Endothelial cell of umbilical vein (primary cell): ENCODE measurements around the gene ZNF792. TPM values are rescaled to one million over a fixed set of nuclear protein-coding genes. Genes with fewer than 3 reads are reported as not detected.

ENCODE experiments used
- BruUV-seq: library from RNA; stranded (reverse); fragments of 400-500 nt; replicated peaks from 2 replicates; lab custom pipeline; 2021; lab: Mats Ljungman, UMichigan
- CTCF ChIA-PET: fragments of 300-600, 350-600 bp; sonication (Branson Sonifier 250); formaldehyde crosslinking; loops from one replicate; lab custom pipeline; 2021; ENCODE audit warnings: antibody characterized with exemption, inconsistent platforms; lab: Charles Lee
- POLR2A ChIA-PET: fragments of 300-600, 350-600 bp; sonication (Branson Sonifier 250); formaldehyde crosslinking; loops from one replicate; lab custom pipeline; 2021; ENCODE audit warnings: antibody characterized with exemption, inconsistent platforms; lab: Charles Lee
- DNase-seq: peaks from one replicate; pipeline ENCODE4 v3.0.0-alpha.2; 2011; ENCODE audit warnings: low read depth, low spot score
- FAIRE-seq: peaks from 2 replicates; lab custom pipeline; 2011; peaks lifted over from hg19 to GRCh38; lab: Jason Lieb, UNC
- H2AFZ ChIP-seq: 2 replicates; pipeline ENCODE4 v1.6.0; 2012; ENCODE audit warnings: low read depth, low read length, control low read depth, inconsistent platforms
- H3K27ac ChIP-seq: 2 replicates; pipeline ENCODE4 v1.5.1; 2011; ENCODE audit warnings: low read depth, mild to moderate bottlenecking, control low read depth, low read length, moderate library complexity; ENCODE audit not compliant: insufficient read depth
- H3K27me3 ChIP-seq, 2 experiments: 2 replicates each; pipeline versions ENCODE4 v1.6.0 to v1.6.1; 2011; ENCODE audit warnings: low read length in 2 of 2, mixed read lengths in 1 of 2; ENCODE audit not compliant: control insufficient read depth in 2 of 2, insufficient read depth in 2 of 2
- H3K36me3 ChIP-seq, 2 experiments: 2 replicates in 1 of 2; 3 replicates in 1 of 2; pipeline ENCODE4 v1.5.1; 2011; ENCODE audit warnings: low read length in 2 of 2, mild to moderate bottlenecking in 1 of 2, moderate library complexity in 1 of 2; ENCODE audit not compliant: control insufficient read depth in 2 of 2, insufficient read depth in 2 of 2; ENCODE audit errors: extremely low read depth in 1 of 2
- H3K4me1 ChIP-seq: 3 replicates; pipeline ENCODE4 v1.5.1; 2011; ENCODE audit warnings: mild to moderate bottlenecking, low read length; ENCODE audit not compliant: control insufficient read depth, insufficient read depth; ENCODE audit errors: extremely low read depth
- H3K4me2 ChIP-seq: 2 replicates; pipeline ENCODE4 v1.6.1; 2011; ENCODE audit warnings: low read length, control low read depth, mixed read lengths; ENCODE audit not compliant: insufficient read depth
- H3K4me3 ChIP-seq, 3 experiments: fragments of 200-600 bp in 1 of 3; sonication (generic), shearing (Covaris generic) in 1 of 3; replicated peaks in 1 of 3; 2 replicates each; pipeline ENCODE4 v1.5.1; 2011 to 2016; ENCODE audit warnings: control low read depth in 3 of 3, low read length in 3 of 3, mild to moderate bottlenecking in 2 of 3, inconsistent platforms in 1 of 3, low read depth in 1 of 3, moderate library complexity in 1 of 3; ENCODE audit not compliant: insufficient read depth in 1 of 3
- H3K79me2 ChIP-seq: 2 replicates; pipeline ENCODE4 v1.6.0; 2012; ENCODE audit warnings: low read length, inconsistent platforms; ENCODE audit not compliant: control insufficient read depth, insufficient read depth
- H3K9ac ChIP-seq: replicated peaks from 2 replicates; pipeline ENCODE3; 2011; ENCODE audit warnings: low read length, control low read depth; ENCODE audit not compliant: insufficient read depth; ENCODE audit errors: extremely low read depth
- H3K9me1 ChIP-seq: replicated peaks from 3 replicates; pipeline ENCODE4 v1.6.0; 2011; ENCODE audit warnings: mild to moderate bottlenecking, low read length; ENCODE audit not compliant: control insufficient read depth, insufficient read depth; ENCODE audit errors: extremely low read depth
- H3K9me3 ChIP-seq: replicated peaks from 2 replicates; pipeline ENCODE4 v1.5.1; 2012; ENCODE audit warnings: low read length, inconsistent platforms; ENCODE audit not compliant: control insufficient read depth, insufficient read depth
- H4K20me1 ChIP-seq: replicated peaks from 2 replicates; pipeline ENCODE3; 2011; ENCODE audit warnings: mild to moderate bottlenecking, low read length; ENCODE audit not compliant: control insufficient read depth, insufficient read depth; ENCODE audit errors: extremely low read depth
- CTCF ChIP-seq, 2 donors: IDR thresholded peaks; 1 replicate in 1 of 2; 2 replicates in 1 of 2; pipeline ENCODE4 v1.5.1; 2011; ENCODE audit warnings: low read length in 2 of 2, mild to moderate bottlenecking in 2 of 2, moderate library complexity in 2 of 2, control low read depth in 1 of 2, inconsistent platforms in 1 of 2, low read depth in 1 of 2; ENCODE audit not compliant: insufficient read depth in 1 of 2; ENCODE audit errors: extremely low read depth in 1 of 2
- EZH2 ChIP-seq: IDR thresholded peaks from 2 replicates; pipeline ENCODE4 v1.6.1; 2012; ENCODE audit warnings: borderline replicate concordance, low read depth, mild to moderate bottlenecking, moderate library complexity, low read length, inconsistent platforms; ENCODE audit not compliant: severe bottlenecking
- GATA2 ChIP-seq: IDR thresholded peaks from 2 replicates; pipeline ENCODE4 v1.7.0; 2011; ENCODE audit warnings: low read depth, mild to moderate bottlenecking, moderate library complexity, mixed read lengths, low read length; ENCODE audit not compliant: insufficient read length, insufficient read depth
- JUN ChIP-seq: IDR thresholded peaks from 2 replicates; pipeline ENCODE4 v1.6.1; 2011; ENCODE audit warnings: borderline replicate concordance, low read depth; ENCODE audit not compliant: insufficient read length, insufficient read depth
- MAX ChIP-seq: IDR thresholded peaks from 2 replicates; pipeline ENCODE4 v1.6.1; 2011; ENCODE audit not compliant: insufficient read depth, insufficient read length
- MYC ChIP-seq: IDR thresholded peaks from one replicate; pipeline ENCODE4 v1.6.1; 2011; ENCODE audit warnings: mild to moderate bottlenecking, low read depth, low read length
- POLR2A ChIP-seq: IDR thresholded peaks from 2 replicates; pipeline ENCODE4 v1.6.1; 2012; ENCODE audit warnings: low read depth, mild to moderate bottlenecking, control low read depth, low read length
- POLR2AphosphoS5 ChIP-seq: IDR thresholded peaks from 2 replicates; pipeline ENCODE4 v1.6.1; 2012; ENCODE audit warnings: low read depth, mild to moderate bottlenecking, control low read depth, low read length, moderate library complexity; ENCODE audit not compliant: insufficient read depth
- dilution Hi-C: fragments of 300-500 bp; cut with MboI; formaldehyde crosslinking; loops from one replicate; pipeline ENCODE4 v1.15.0; 2019; ENCODE audit warnings: low sequenced_read_pairs; ENCODE audit not compliant: extremely low pct_ligation_motif_present
- intact Hi-C: fragments of 100-400 bp; cut with micrococcal nuclease; formaldehyde crosslinking; loops from one replicate; pipeline ENCODE4 v1.10.0; 2022
- polyA plus RNA-seq, 4 experiments: library from polyadenylated mRNA; depleted of rRNA in 3 of 4; stranded (reverse) in 3 of 4; unstranded in 1 of 4; fragments of >200 nt; gene quantifications; 2 replicates each; pipeline versions ENCODE4 v1.2.1 to v1.2.3, GENCODE V29; 2011 to 2012; ENCODE audit warnings: missing spikeins in 1 of 4
- total RNA-seq: library from RNA; stranded (reverse); gene quantifications from 2 replicates; pipeline ENCODE4 v1.2.3, GENCODE V29; 2021

ZNF792 gene
- total and polyA plus RNA-seq, 2 donors (not counting 3 experiments of a cell fraction or from before 2014, with no cell fraction given) = 11.3 to 19.8 TPM

- H3K27ac ChIP-seq = peak overlapping the region; percentile 10
- dilution Hi-C loops = no loop called here
- peak; percentile 75 for DNase-seq
- H2AFZ ChIP-seq = no peak overlapping the region
- H3K4me3 ChIP-seq = no peak overlapping the region
- CTCF ChIA-PET = interaction anchor here (0.7 to 9.9 kb wide), 8 partner anchors 10 to 46 kb away, joined by 3 to 129 read pairs (median 4); partner anchors contain the start of gene GRAMD1A
- H3K36me3 ChIP-seq = peaks cover 12 to 55% of the 10 kb centered on the region in 2 experiments
- peaks cover 3% of the 10 kb centered on the region for H3K4me1 ChIP-seq
- no peaks in the 10 kb centered on the region for H3K9me1 ChIP-seq
- TF ChIP-seq MAX (no peak), POLR2AphosphoS5 (peak; percentile 42), JUN (no peak), CTCF (IDR thresholded peaks at IDR 0.05; ENCODE audit: extremely low read depth in 1 of 2, insufficient read depth in 1 of 2, low read depth in 1 of 2, low read length in 2 of 2) (peak; percentile 98 to 99), MYC (no peak), EZH2 (no peak), GATA2 (no peak), POLR2A (no peak)
- H3K79me2 ChIP-seq = peaks cover 1% of the 10 kb centered on the region
- no peaks in the 10 kb centered on the region for H4K20me1 ChIP-seq
- H3K9me3 ChIP-seq = no peaks in the 10 kb centered on the region
- no TSS peak for BruUV-seq
- intact Hi-C loops = loop anchor here (1.0 to 2.0 kb wide), 3 partner anchors 18 to 174 kb away; no protein-coding TSS in a partner anchor
- H3K27me3 ChIP-seq = no peaks in the 10 kb centered on the region
- no peak overlapping the region for H3K9ac ChIP-seq
- no peak overlapping the region for H3K4me2 ChIP-seq
- POLR2A ChIA-PET = no interaction called here
- FAIRE-seq = peak; percentile 82
These were observed 49.2 kb upstream of the ZNF792 start for GRCh38 chr19:35013041-35013819.
